Measurements from ENCODE around the gene TBATA.

The TBATA gene

DNA sequence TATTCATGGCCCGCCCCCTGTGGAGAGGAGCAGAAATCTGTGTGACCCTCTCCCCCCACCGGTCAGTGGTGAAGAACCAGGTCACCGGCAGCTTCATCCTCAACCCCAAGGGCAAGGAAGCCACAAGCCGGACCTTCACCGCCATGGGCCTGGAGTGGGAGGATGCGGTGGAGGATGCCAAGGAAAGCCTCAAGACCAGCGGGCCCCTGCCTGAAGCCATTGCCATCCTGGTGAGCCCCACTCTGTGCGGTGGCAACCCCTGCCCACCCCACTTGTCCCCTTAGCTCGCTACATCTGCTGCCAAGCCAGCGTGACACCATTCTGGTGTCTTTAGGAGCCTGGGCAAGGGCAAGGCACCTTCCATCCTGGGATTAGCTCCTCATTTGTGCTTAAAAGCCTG, 35.4 kb downstream of the TBATA start:
- Histone ChIP-seq H3K9me3 (ENCODE audit: control insufficient read depth, insufficient read depth, low read depth, low read length) (no peaks in the 10 kb centered on the region), H3K4me1 (ENCODE audit: control insufficient read depth, insufficient read depth, low read length) (no peaks in the 10 kb centered on the region), H3K36me3 (ENCODE audit: control insufficient read depth in 2 of 2, insufficient read depth in 1 of 2, low read length in 2 of 2) (no peaks in the 10 kb centered on the region), H3K27ac (ENCODE audit: extremely low read depth, low read depth, low read length) (no peak overlapping the region), H3K4me3 (ENCODE audit: low read depth, low read length) (no peak overlapping the region)
- TF ChIP-seq ZNF623 (tag by site-specific recombination; IDR thresholded peaks at IDR 0.05) (no peak), ZNF585B (tag by site-specific recombination; IDR thresholded peaks at IDR 0.05) (no peak), SALL2 (tag by site-specific recombination; IDR thresholded peaks at IDR 0.05; ENCODE audit: borderline replicate concordance) (no peak), ZFP41 (tag by site-specific recombination; IDR thresholded peaks at IDR 0.05; ENCODE audit: borderline replicate concordance) (no peak)
- CTCF ChIA-PET: interaction anchor here (0.6 kb wide), 2 partner anchors 48 to 67 kb away, joined by 3 to 4 read pairs; no protein-coding TSS in a partner anchor
- POLR2A ChIA-PET: no interaction called here

DNA sequence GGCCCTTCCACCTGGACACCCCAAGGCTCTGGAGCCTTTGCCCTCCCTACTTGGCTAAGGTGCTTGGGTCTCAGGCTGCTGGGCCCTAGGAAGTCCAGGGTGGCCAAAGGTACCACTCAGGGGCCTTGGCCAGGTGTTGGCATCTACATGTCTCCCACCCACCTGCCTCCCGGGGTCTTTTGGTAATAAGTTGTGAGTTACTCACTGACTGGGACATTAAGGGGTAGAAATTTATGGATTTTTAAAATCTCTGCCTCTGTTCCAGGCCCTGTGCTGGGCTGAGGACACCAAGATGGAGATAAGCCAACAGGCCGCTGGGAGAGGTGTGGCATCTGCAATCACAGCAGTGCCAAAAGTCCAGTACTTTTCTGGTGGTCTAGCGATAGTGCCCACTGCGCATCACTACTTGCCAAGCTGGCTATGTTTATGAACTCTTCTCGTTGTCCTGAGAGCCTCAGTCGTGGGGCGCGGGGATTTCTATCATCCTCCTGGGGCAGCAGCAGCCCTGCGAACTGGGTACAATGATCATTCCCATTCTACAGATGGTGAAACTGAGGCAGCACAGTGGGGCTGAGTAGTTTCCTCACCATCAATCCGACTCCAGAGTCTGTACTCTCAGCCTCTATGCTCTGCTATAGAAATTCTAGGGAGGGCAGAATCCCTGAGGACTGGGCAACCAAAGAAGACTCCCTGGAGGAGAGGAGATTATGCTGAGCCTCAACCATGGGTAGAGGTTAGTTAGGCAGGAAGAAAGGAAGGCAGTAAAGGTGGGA, 36.2 kb downstream of the TBATA start:
- H3K4me1 ChIP-seq (ENCODE audit: control insufficient read depth, insufficient read depth, low read length): no peaks in the 10 kb centered on the region
- H3K9me3 ChIP-seq (ENCODE audit: control insufficient read depth, insufficient read depth, low read depth, low read length): no peaks in the 10 kb centered on the region
- H3K27ac ChIP-seq (ENCODE audit: extremely low read depth, low read depth, low read length): no peak overlapping the region
- no peak overlapping the region for H3K4me3 ChIP-seq (ENCODE audit: low read depth, low read length)
- CTCF ChIA-PET: interaction anchor here (0.6 kb wide), 1 partner anchor 49 kb away, joined by 3 read pairs; no protein-coding TSS in a partner anchor
- POLR2A ChIA-PET: no interaction called here
- no peaks in the 10 kb centered on the region for H3K36me3 ChIP-seq (ENCODE audit: control insufficient read depth in 2 of 2, insufficient read depth in 1 of 2, low read length in 2 of 2)
- TF ChIP-seq ZNF701 (tag by site-specific recombination; IDR thresholded peaks at IDR 0.05) (no peak), RBAK (tag by site-specific recombination; IDR thresholded peaks at IDR 0.05) (no peak), ZNF426 (tag by site-specific recombination; IDR thresholded peaks at IDR 0.05) (no peak), SP3 (tag by site-specific recombination; IDR thresholded peaks at IDR 0.05) (no peak), ZNF221 (tag by site-specific recombination; IDR thresholded peaks at IDR 0.05; ENCODE audit: borderline replicate concordance) (no peak), ZNF157 (tag by site-specific recombination; IDR thresholded peaks at IDR 0.05) (no peak), ZNF664 (tag by site-specific recombination; IDR thresholded peaks at IDR 0.05) (no peak), ZNF391 (tag by site-specific recombination; IDR thresholded peaks at IDR 0.05; ENCODE audit: borderline replicate concordance, low read depth) (no peak), ZNF354C (tag by site-specific recombination; IDR thresholded peaks at IDR 0.05; ENCODE audit: borderline replicate concordance, low read depth) (no peak), ZNF561 (tag by site-specific recombination; IDR thresholded peaks at IDR 0.05; ENCODE audit: borderline replicate concordance) (no peak)
- TF ChIP-seq, protein P1, sequence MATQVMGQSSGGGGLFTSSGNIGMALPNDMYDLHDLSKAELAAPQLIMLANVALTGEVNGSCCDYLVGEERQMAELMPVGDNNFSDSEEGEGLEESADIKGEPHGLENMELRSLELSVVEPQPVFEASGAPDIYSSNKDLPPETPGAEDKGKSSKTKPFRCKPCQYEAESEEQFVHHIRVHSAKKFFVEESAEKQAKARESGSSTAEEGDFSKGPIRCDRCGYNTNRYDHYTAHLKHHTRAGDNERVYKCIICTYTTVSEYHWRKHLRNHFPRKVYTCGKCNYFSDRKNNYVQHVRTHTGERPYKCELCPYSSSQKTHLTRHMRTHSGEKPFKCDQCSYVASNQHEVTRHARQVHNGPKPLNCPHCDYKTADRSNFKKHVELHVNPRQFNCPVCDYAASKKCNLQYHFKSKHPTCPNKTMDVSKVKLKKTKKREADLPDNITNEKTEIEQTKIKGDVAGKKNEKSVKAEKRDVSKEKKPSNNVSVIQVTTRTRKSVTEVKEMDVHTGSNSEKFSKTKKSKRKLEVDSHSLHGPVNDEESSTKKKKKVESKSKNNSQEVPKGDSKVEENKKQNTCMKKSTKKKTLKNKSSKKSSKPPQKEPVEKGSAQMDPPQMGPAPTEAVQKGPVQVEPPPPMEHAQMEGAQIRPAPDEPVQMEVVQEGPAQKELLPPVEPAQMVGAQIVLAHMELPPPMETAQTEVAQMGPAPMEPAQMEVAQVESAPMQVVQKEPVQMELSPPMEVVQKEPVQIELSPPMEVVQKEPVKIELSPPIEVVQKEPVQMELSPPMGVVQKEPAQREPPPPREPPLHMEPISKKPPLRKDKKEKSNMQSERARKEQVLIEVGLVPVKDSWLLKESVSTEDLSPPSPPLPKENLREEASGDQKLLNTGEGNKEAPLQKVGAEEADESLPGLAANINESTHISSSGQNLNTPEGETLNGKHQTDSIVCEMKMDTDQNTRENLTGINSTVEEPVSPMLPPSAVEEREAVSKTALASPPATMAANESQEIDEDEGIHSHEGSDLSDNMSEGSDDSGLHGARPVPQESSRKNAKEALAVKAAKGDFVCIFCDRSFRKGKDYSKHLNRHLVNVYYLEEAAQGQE (tag by site-specific recombination; IDR thresholded peaks at IDR 0.05): no peak
- TF ChIP-seq, protein P2, sequence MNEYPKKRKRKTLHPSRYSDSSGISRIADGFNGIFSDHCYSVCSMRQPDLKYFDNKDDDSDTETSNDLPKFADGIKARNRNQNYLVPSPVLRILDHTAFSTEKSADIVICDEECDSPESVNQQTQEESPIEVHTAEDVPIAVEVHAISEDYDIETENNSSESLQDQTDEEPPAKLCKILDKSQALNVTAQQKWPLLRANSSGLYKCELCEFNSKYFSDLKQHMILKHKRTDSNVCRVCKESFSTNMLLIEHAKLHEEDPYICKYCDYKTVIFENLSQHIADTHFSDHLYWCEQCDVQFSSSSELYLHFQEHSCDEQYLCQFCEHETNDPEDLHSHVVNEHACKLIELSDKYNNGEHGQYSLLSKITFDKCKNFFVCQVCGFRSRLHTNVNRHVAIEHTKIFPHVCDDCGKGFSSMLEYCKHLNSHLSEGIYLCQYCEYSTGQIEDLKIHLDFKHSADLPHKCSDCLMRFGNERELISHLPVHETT (tag by site-specific recombination; IDR thresholded peaks at IDR 0.05): no peak

DNA sequence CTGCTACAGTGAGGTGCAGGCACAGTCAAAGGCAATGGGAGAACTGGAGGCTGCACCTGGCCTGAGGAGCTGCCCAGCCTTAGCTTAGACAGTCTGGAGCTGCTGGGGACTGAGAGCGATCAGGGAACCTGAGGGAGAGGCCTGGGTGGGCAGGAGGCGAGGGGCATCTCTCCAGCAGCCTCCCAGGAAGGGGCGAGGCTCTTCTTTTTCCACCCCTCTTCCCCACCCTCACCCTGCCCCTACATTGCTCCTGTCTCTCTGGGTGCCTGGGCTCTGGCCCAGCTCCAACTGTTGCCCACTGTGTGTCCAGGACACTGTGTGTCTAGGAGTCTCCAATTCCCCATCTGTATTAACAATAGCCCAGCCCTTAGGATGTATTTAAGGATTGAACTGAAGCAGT, 36.9 kb downstream of the TBATA start:
- Histone ChIP-seq H3K4me3 (ENCODE audit: low read depth, low read length) (no peak overlapping the region), H3K4me1 (ENCODE audit: control insufficient read depth, insufficient read depth, low read length) (no peaks in the 10 kb centered on the region), H3K36me3 (ENCODE audit: control insufficient read depth in 2 of 2, insufficient read depth in 1 of 2, low read length in 2 of 2) (no peaks in the 10 kb centered on the region), H3K27ac (ENCODE audit: extremely low read depth, low read depth, low read length) (no peak overlapping the region), H3K9me3 (ENCODE audit: control insufficient read depth, insufficient read depth, low read depth, low read length) (no peaks in the 10 kb centered on the region)
- POLR2A ChIA-PET: no interaction called here
- CTCF ChIA-PET: interaction anchor here (1.0 kb wide), 1 partner anchor 11 kb away, joined by 3 read pairs; no protein-coding TSS in a partner anchor
- no peak for TF ChIP-seq ZIC2 (tag by site-specific recombination; IDR thresholded peaks at IDR 0.05)
- TF ChIP-seq ZNF394 (tag by site-specific recombination; IDR thresholded peaks at IDR 0.05; ENCODE audit: borderline replicate concordance): no peak
- no peak for TF ChIP-seq ZNF211 (tag by site-specific recombination; IDR thresholded peaks at IDR 0.05; ENCODE audit: low read depth)
- TF ChIP-seq ZNF37A (tag by site-specific recombination; IDR thresholded peaks at IDR 0.05): no peak
- TF ChIP-seq, protein P3, sequence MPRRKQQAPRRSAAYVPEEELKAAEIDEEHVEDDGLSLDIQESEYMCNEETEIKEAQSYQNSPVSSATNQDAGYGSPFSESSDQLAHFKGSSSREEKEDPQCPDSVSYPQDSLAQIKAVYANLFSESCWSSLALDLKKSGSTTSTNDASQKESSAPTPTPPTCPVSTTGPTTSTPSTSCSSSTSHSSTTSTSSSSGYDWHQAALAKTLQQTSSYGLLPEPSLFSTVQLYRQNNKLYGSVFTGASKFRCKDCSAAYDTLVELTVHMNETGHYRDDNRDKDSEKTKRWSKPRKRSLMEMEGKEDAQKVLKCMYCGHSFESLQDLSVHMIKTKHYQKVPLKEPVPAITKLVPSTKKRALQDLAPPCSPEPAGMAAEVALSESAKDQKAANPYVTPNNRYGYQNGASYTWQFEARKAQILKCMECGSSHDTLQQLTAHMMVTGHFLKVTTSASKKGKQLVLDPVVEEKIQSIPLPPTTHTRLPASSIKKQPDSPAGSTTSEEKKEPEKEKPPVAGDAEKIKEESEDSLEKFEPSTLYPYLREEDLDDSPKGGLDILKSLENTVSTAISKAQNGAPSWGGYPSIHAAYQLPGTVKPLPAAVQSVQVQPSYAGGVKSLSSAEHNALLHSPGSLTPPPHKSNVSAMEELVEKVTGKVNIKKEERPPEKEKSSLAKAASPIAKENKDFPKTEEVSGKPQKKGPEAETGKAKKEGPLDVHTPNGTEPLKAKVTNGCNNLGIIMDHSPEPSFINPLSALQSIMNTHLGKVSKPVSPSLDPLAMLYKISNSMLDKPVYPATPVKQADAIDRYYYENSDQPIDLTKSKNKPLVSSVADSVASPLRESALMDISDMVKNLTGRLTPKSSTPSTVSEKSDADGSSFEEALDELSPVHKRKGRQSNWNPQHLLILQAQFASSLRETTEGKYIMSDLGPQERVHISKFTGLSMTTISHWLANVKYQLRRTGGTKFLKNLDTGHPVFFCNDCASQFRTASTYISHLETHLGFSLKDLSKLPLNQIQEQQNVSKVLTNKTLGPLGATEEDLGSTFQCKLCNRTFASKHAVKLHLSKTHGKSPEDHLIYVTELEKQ (tag by site-specific recombination; IDR thresholded peaks at IDR 0.05; ENCODE audit: borderline replicate concordance): no peak
- no peak for TF ChIP-seq SCRT1 (tag by site-specific recombination; IDR thresholded peaks at IDR 0.05; ENCODE audit: borderline replicate concordance)
- TF ChIP-seq GLI2 (tag by site-specific recombination; IDR thresholded peaks at IDR 0.05; ENCODE audit: borderline replicate concordance, low read depth): no peak
- TF ChIP-seq ZNF473 (tag by site-specific recombination; IDR thresholded peaks at IDR 0.05): no peak
